ENCODE data around the gene DAZAP1.

Gene DAZAP1

GRCh38 chr19:1384478-1385110 is 22.8 kb upstream of the DAZAP1 start:
- Histone ChIP-seq H3K27me3 (ENCODE audit: insufficient read depth, low read length, poor library complexity, severe bottlenecking) (no peaks in the 10 kb centered on the region), H3K36me3 (ENCODE audit: insufficient read depth, low read length) (peaks cover 6% of the 10 kb centered on the region; the same call in 1 of the 2 replicates), H3K4me3 (ENCODE audit: low read length, poor library complexity, severe bottlenecking) (peak overlapping the region; percentile 96), H3K4me2 (ENCODE audit: low read depth, low read length, poor library complexity, severe bottlenecking) (peak overlapping the region; percentile 96), H3K9me3 (ENCODE audit: insufficient read depth, low read depth, low read length) (no peaks in the 10 kb centered on the region), H4K20me1 (ENCODE audit: insufficient read depth, low read length, poor library complexity, severe bottlenecking) (peaks cover 4% of the 10 kb centered on the region), H3K9me2 (replicated peaks; ENCODE audit: low read depth, low read length) (no peaks in the 10 kb centered on the region), H3K4me1 (ENCODE audit: insufficient read depth, low read length, poor library complexity, severe bottlenecking) (peaks cover 5% of the 10 kb centered on the region), H2AFZ (ENCODE audit: low read length) (0 out of 2 replicates have a peak overlapping the region, but pooled peaks have one; percentile 87), H3K9ac (ENCODE audit: low read depth, low read length, poor library complexity, severe bottlenecking) (peak overlapping the region; percentile 83), H3F3A (ENCODE audit: low read depth) (no peaks in the 10 kb centered on the region), H3K79me2 (ENCODE audit: insufficient read depth, low read length) (peaks cover 24% of the 10 kb centered on the region)
- no peak for TF ChIP-seq CTCF (conservative IDR thresholded peaks at IDR 0.05; ENCODE audit: low read length)
- no peak for TF ChIP-seq EZH2phosphoT487 (IDR thresholded peaks at IDR 0.05; ENCODE audit: borderline replicate concordance)

- H2AFZ ChIP-seq (ENCODE audit: low read length) = no peak overlapping the region
- H3K36me3 ChIP-seq (ENCODE audit: insufficient read depth, low read length) = peaks cover 7% of the 10 kb centered on the region; the same call in 1 of the 2 replicates
- H3K9ac ChIP-seq (ENCODE audit: low read depth, low read length, poor library complexity, severe bottlenecking) = no peak overlapping the region
- no peak overlapping the region for H3K4me2 ChIP-seq (ENCODE audit: low read depth, low read length, poor library complexity, severe bottlenecking)
- H3F3A ChIP-seq (ENCODE audit: low read depth) = no peaks in the 10 kb centered on the region
- H3K4me1 ChIP-seq (ENCODE audit: insufficient read depth, low read length, poor library complexity, severe bottlenecking) = peaks cover 5% of the 10 kb centered on the region
- H4K20me1 ChIP-seq (ENCODE audit: insufficient read depth, low read length, poor library complexity, severe bottlenecking) = peaks cover 4% of the 10 kb centered on the region
- no peaks in the 10 kb centered on the region for H3K27me3 ChIP-seq (ENCODE audit: insufficient read depth, low read length, poor library complexity, severe bottlenecking)
- H3K4me3 ChIP-seq (ENCODE audit: low read length, poor library complexity, severe bottlenecking) = no peak overlapping the region
- no peak for TF ChIP-seq CTCF (conservative IDR thresholded peaks at IDR 0.05; ENCODE audit: low read length)
- TF ChIP-seq EZH2phosphoT487 (IDR thresholded peaks at IDR 0.05; ENCODE audit: borderline replicate concordance) = no peak
- no peaks in the 10 kb centered on the region for H3K9me2 ChIP-seq (replicated peaks; ENCODE audit: low read depth, low read length)
- no peaks in the 10 kb centered on the region for H3K9me3 ChIP-seq (ENCODE audit: insufficient read depth, low read depth, low read length)
- peaks cover 24% of the 10 kb centered on the region for H3K79me2 ChIP-seq (ENCODE audit: insufficient read depth, low read length)
Measured at GRCh38 chr19:1385816-1386215, 21.6 kb upstream of the DAZAP1 start.

- Histone ChIP-seq H3K4me2 (ENCODE audit: low read depth, low read length, poor library complexity, severe bottlenecking) (no peak overlapping the region), H3K36me3 (ENCODE audit: insufficient read depth, low read length) (peaks cover 7% of the 10 kb centered on the region; the same call in 1 of the 2 replicates), H2AFZ (ENCODE audit: low read length) (no peak overlapping the region), H3K9ac (ENCODE audit: low read depth, low read length, poor library complexity, severe bottlenecking) (no peak overlapping the region), H3K9me2 (replicated peaks; ENCODE audit: low read depth, low read length) (no peaks in the 10 kb centered on the region), H3F3A (ENCODE audit: low read depth) (no peaks in the 10 kb centered on the region), H3K27me3 (ENCODE audit: insufficient read depth, low read length, poor library complexity, severe bottlenecking) (no peaks in the 10 kb centered on the region), H4K20me1 (ENCODE audit: insufficient read depth, low read length, poor library complexity, severe bottlenecking) (peaks cover 4% of the 10 kb centered on the region), H3K4me1 (ENCODE audit: insufficient read depth, low read length, poor library complexity, severe bottlenecking) (peaks cover 5% of the 10 kb centered on the region), H3K9me3 (ENCODE audit: insufficient read depth, low read depth, low read length) (no peaks in the 10 kb centered on the region), H3K79me2 (ENCODE audit: insufficient read depth, low read length) (peaks cover 24% of the 10 kb centered on the region), H3K4me3 (ENCODE audit: low read length, poor library complexity, severe bottlenecking) (no peak overlapping the region)
- TF ChIP-seq CTCF (conservative IDR thresholded peaks at IDR 0.05; ENCODE audit: low read length) (no peak), EZH2phosphoT487 (IDR thresholded peaks at IDR 0.05; ENCODE audit: borderline replicate concordance) (no peak)
Measured at GRCh38 chr19:1386945-1387683, 20.3 kb upstream of the DAZAP1 start.

Measured in Loucy (cell line).